AG09319 (cell line): ENCODE measurements around the gene SESN3.
"Not testable (repeated sequence)": the region's sequence is repeated elsewhere in the genome, so short reads cannot be mapped to it uniquely, and the experiment has no call there.

Experiments
- DNase-seq: peaks from one replicate; pipeline ENCODE4 v3.0.0-alpha.2; 2010; ENCODE audit warnings: low read depth; ENCODE audit errors: extremely low read depth
- CTCF ChIP-seq: IDR thresholded peaks from 2 replicates; pipeline ENCODE4 v1.5.1; 2011; ENCODE audit warnings: low read depth, mild to moderate bottlenecking, inconsistent platforms, low read length, moderate library complexity

Gene SESN3

DNA sequence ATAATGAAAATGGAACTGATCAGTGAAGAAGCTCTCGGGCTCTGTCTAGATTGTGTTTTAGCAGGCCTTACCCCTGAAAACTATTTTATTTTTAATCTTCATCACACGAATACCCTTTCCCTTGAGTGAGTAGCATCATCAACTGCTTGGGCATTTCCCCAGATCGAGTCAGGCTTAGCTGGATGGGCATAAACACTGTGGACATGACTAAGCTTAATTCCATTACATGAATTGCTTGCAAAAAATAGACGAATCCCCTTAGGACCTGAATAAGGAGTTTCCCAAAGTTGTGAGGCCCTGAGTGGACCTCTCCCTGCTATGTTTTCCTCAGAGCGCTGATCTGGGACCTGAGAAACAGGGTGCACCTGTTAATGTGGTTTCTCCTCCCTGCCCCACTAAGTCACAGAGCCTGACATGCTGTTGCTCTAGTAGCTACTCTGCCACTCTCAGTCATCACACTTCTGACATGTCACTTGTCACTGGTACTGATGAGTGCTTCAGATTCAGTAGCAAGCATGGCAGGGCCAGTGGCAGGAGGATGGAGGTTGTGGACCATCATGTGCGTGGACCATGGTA is 87.8 kb downstream of the SESN3 start:
- no peak for TF ChIP-seq CTCF
- DNase-seq = no peak

- no peak for TF ChIP-seq CTCF
- no peak for DNase-seq
Measured at GRCh38 chr11:95142431-95142830, 88.6 kb downstream of the SESN3 start.

GRCh38 chr11:95140397-95141033 is 90.5 kb downstream of the SESN3 start:
- no peak for TF ChIP-seq CTCF
- DNase-seq = no peak

DNA sequence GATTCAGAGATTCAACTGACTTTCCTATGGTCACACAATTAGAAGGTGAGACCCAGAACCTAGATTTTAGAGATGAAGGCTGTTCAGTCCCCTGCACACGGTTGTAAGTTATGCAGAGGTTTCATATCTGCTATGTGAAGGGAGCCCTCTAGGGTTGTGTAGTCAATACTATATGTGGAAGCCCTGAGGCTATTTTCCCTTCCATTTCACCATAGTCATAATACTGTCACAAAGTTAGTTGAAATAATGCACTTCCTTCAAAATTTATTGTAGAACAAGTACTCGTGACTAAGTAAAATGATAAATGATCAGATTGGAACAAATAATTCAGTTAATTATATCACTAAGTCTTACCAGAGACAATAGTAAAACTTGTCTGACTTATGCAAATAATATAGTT is 92.6 kb downstream of the SESN3 start:
- TF ChIP-seq CTCF = no peak
- no peak for DNase-seq

DNA sequence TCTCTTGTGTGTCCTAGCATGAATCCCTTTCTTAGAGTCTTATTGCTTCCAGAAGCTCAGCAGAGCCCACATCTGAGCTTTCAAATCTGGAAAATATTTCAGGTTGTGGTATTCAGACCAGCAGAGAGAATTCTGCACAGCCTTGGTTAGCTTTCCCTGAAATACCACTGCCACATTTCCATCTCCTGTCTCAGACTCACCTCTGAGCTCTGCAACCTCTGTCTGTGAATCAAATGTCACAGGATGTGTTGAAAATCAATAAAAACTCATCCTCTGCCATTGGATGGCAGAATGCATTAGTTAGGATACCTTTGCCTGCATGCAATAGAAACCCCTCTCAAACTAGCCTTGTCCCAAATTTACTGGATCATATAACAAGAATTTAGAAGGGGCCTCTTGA is 93.7 kb downstream of the SESN3 start:
- TF ChIP-seq CTCF = no peak
- no peak for DNase-seq

DNA sequence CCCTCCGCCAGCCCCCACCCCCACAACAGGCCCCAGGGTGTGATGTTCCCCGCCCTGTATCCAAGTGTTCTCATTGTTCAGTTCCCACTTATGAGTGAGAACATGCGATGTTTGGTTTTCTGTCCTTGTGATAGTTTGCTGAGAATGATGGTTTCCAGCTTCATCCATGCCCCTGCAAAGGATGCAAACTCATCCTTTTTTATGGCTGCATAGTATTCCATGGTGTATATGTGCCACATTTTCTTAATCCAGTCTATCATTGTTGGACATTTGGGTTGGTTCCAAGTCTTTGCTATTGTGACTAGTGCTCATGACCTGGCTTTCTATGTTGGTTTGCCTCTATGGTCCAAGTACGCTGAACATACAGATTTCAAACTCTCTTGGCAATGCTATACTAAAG is 94.3 kb downstream of the SESN3 start:
- not testable (repeated sequence) for DNase-seq

- DNase-seq = no peak
- no peak for TF ChIP-seq CTCF
Measured at GRCh38 chr11:95135880-95136279, 95.1 kb downstream of the SESN3 start.

DNA sequence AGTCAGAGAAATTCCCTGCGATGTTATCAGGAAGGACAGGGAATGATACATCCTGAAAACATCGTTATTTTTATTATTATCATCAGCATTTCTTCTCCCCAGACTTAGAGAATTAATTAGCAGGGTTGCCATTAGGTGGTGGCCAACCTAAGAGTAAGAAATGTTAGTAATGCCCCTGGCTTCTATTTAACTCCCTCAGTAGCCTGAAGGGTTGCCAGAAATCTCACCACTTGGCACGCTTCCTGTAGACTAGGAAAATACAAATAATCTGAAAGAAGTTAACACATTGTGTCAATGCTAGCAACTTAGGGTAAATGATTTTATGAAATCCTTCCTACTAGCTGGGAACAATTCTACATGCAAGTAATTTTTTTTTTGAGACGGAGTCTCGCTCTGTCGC is 95.8 kb downstream of the SESN3 start:
- no peak for TF ChIP-seq CTCF
- no peak for DNase-seq
